ENCODE results near the gene RANGAP1.

GRCh38 chr22:41250127-41250526 is 35.9 kb downstream of the RANGAP1 start:
- TF ChIP-seq TAF15 (IDR thresholded peaks at IDR 0.05; ENCODE audit: low read depth, low read length, poor library complexity, severe bottlenecking) (no peak), GMEB1 (CRISPR knock-in tag; IDR thresholded peaks at IDR 0.05; ENCODE audit: borderline replicate concordance) (no peak), ZNF18 (CRISPR knock-in tag; IDR thresholded peaks at IDR 0.05; ENCODE audit: insufficient replicate concordance) (no peak), CTCF (CRISPR knock-in tag; IDR thresholded peaks at IDR 0.05) (no peak), STAT6 (CRISPR knock-in tag; IDR thresholded peaks at IDR 0.05; ENCODE audit: borderline replicate concordance) (no peak), ZNF367 (CRISPR knock-in tag; IDR thresholded peaks at IDR 0.05; ENCODE audit: borderline replicate concordance) (no peak), TBX3 (IDR thresholded peaks at IDR 0.05; ENCODE audit: borderline replicate concordance) (no peak), HDAC2 (CRISPR knock-in tag; IDR thresholded peaks at IDR 0.05) (no peak), ZZZ3 (CRISPR knock-in tag; IDR thresholded peaks at IDR 0.05; ENCODE audit: borderline replicate concordance) (no peak)
- TF ChIP-seq, protein P1, sequence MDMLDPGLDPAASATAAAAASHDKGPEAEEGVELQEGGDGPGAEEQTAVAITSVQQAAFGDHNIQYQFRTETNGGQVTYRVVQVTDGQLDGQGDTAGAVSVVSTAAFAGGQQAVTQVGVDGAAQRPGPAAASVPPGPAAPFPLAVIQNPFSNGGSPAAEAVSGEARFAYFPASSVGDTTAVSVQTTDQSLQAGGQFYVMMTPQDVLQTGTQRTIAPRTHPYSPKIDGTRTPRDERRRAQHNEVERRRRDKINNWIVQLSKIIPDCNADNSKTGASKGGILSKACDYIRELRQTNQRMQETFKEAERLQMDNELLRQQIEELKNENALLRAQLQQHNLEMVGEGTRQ (IDR thresholded peaks at IDR 0.05; ENCODE audit: low read depth, low read length), result no peak
- TF ChIP-seq, protein P1 (CRISPR knock-in tag; IDR thresholded peaks at IDR 0.05; ENCODE audit: borderline replicate concordance), result no peak
